LNCAP (cell line): ENCODE results near the gene ADARB2.

Experiments
- CTCF ChIP-seq: fragments of 450-650 bp; IDR thresholded peaks from 2 replicates; pipeline ENCODE4 v1.5.1; 2017; ENCODE audit warnings: mild to moderate bottlenecking

Gene ADARB2

GRCh38 chr10:1360011-1360557 lies 377.2 kb downstream of the ADARB2 start:
- TF ChIP-seq CTCF, result peak; percentile 65; the same call in 1 of the 2 replicates

GRCh38 chr10:1359626-1359955 lies 377.7 kb downstream of the ADARB2 start:
- no peak for TF ChIP-seq CTCF

DNA sequence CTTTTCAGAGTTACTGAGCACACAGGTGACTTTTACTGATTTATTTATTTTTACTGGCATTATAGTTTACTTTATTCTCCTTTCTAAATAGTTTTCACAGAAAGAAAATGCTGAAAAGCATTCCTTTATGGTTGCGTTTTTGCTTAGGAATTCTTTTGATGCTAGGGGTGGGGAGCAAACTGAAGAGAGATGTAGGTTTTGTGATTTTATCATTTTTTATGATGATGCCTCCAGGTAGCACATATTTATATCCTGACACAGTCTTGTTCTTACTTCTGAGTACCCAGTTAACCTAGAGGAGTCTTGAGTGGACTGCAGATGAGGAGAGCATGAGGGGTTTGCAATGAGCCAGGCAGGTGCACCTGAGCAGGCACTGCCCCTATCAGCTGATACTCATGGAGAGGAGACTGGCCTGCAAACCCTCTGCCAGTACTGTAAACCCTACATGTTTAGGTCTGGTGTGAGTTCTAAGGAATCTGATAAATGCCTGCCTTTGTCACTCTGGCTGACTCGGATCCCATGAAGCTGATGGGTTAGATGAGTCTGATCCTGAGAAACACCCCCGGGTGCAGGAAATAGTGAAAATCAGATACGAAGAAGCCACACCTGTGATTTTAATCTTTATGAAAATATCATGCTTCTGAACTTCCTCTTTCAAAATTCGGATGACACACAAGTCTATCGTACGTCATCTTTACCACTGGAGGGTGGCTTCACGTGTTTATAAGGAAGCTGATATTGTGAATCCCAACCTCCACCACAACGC lies 378.3 kb downstream of the ADARB2 start:
- no peak for TF ChIP-seq CTCF

GRCh38 chr10:1358147-1358546 lies 379.2 kb downstream of the ADARB2 start:
- TF ChIP-seq CTCF, result no peak

- no peak for TF ChIP-seq CTCF
Observed at GRCh38 chr10:1356349-1356748, 381.0 kb downstream of the ADARB2 start.

- no peak for TF ChIP-seq CTCF
Observed at GRCh38 chr10:1354809-1355710, 382.3 kb downstream of the ADARB2 start.

- TF ChIP-seq CTCF, result no peak
Observed at GRCh38 chr10:1348773-1349050, 388.6 kb downstream of the ADARB2 start.
